SK-N-SH (cell line): ENCODE measurements around the gene HIBADH. TPM values are rescaled to one million over a fixed set of nuclear protein-coding genes. Genes with fewer than 3 reads are reported as not detected.

Experiments used
- CTCF ChIA-PET: fragments of 300-600, 350-600 bp; formaldehyde crosslinking; extraction: SDS; loops from one replicate; lab custom pipeline; 2021; lab: Yijun Ruan, JAX
- POLR2A ChIA-PET: fragments of 350-600 bp; sonication (Branson Sonifier 250); formaldehyde crosslinking; extraction: SDS; loops from one replicate; lab custom pipeline; 2020; ENCODE audit warnings: antibody characterized with exemption, inconsistent platforms; lab: Yijun Ruan, JAX
- DNase-seq: peaks from one replicate; pipeline ENCODE4 v3.0.0; 2012
- H2AFZ ChIP-seq: fragments of 200-600 bp; sonication (generic); 2 replicates; pipeline ENCODE4 v1.8.1; 2016; ENCODE audit warnings: antibody characterized with exemption, mild to moderate bottlenecking, low read depth
- H3F3A ChIP-seq: fragments of 200-600 bp; sonication (generic); replicated peaks from 2 replicates; pipeline ENCODE3; 2016; ENCODE audit warnings: antibody characterized with exemption, mild to moderate bottlenecking; ENCODE audit not compliant: insufficient read depth
- H3K27ac ChIP-seq, 2 experiments: fragments of 200-500 bp in 1 of 2; fragments of 200-600 bp in 1 of 2; sonication (Bioruptor generic) in 1 of 2; sonication (generic), shearing (Covaris generic) in 1 of 2; 2 replicates each; pipeline versions ENCODE4 v1.5.1 to v1.6.1; 2014 to 2016; ENCODE audit warnings: low read depth in 2 of 2, inconsistent platforms in 1 of 2, low read length in 1 of 2, mild to moderate bottlenecking in 1 of 2, mixed read lengths in 1 of 2
- H3K27me3 ChIP-seq: fragments of 200-600 bp; sonication (generic), shearing (Covaris generic); 2 replicates; pipeline ENCODE4 v1.6.1; 2016; ENCODE audit warnings: mixed run types; ENCODE audit not compliant: insufficient read depth
- H3K36me3 ChIP-seq, 2 experiments: fragments of 200-500 bp in 1 of 2; fragments of 200-600 bp in 1 of 2; sonication (Bioruptor generic) in 1 of 2; sonication (generic) in 1 of 2; replicated peaks in 1 of 2; 2 replicates each; pipeline versions ENCODE3 to v1.5.1; 2014 to 2016; ENCODE audit warnings: low read length in 1 of 2, mild to moderate bottlenecking in 1 of 2; ENCODE audit not compliant: insufficient read depth in 2 of 2, control insufficient read depth in 1 of 2
- H3K4me1 ChIP-seq, 2 experiments: fragments of 200-500 bp in 1 of 2; fragments of 200-600 bp in 1 of 2; sonication (Bioruptor generic) in 1 of 2; sonication (generic), shearing (Covaris generic) in 1 of 2; 2 replicates each; pipeline versions ENCODE4 v1.5.1 to v1.6.1; 2014 to 2016; ENCODE audit warnings: low read depth in 1 of 2, low read length in 1 of 2, mixed run types in 1 of 2; ENCODE audit not compliant: insufficient read depth in 2 of 2, control insufficient read depth in 1 of 2
- H3K4me2 ChIP-seq: fragments of 200-600 bp; sonication (generic), shearing (Covaris generic); 2 replicates; pipeline ENCODE4 v1.6.1; 2017; ENCODE audit warnings: mixed run types
- H3K4me3 ChIP-seq, 2 experiments: fragments of 200-500 bp in 1 of 2; fragments of 200-600 bp in 1 of 2; sonication (Bioruptor generic) in 1 of 2; sonication (generic), shearing (Covaris generic) in 1 of 2; 2 replicates each; pipeline versions ENCODE4 v1.5.1 to v1.8.1; 2014 to 2016; ENCODE audit warnings: low read depth in 2 of 2, inconsistent platforms in 1 of 2, low read length in 1 of 2, mild to moderate bottlenecking in 1 of 2, mixed read lengths in 1 of 2, moderate library complexity in 1 of 2
- H3K79me2 ChIP-seq: fragments of 200-600 bp; sonication (generic); 2 replicates; pipeline ENCODE4 v1.8.1; 2017; ENCODE audit warnings: mild to moderate bottlenecking; ENCODE audit not compliant: insufficient read depth
- H3K9ac ChIP-seq: fragments of 200-600 bp; sonication (generic); 2 replicates; pipeline ENCODE4 v1.6.1; 2017; ENCODE audit warnings: mixed run types
- H3K9me2 ChIP-seq: fragments of 200-600 bp; sonication (generic); 2 replicates; pipeline ENCODE4 v1.6.1; 2017; ENCODE audit warnings: mixed run types
- H3K9me3 ChIP-seq: fragments of 200-600 bp; sonication (generic); 2 replicates; pipeline ENCODE4 v1.6.1; 2017; ENCODE audit warnings: mixed run types, mild to moderate bottlenecking, moderate library complexity
- H4K20me1 ChIP-seq: fragments of 200-600 bp; sonication (generic); 2 replicates; pipeline ENCODE4 v1.6.1; 2017; ENCODE audit warnings: mild to moderate bottlenecking, mixed run types; ENCODE audit not compliant: insufficient read depth
- FOXJ3 ChIP-seq: sonication (generic); formaldehyde crosslinking; IDR thresholded peaks from 2 replicates; pipeline ENCODE4 v1.5.1; 2020; ENCODE audit warnings: mild to moderate bottlenecking, missing genetic modification reagents
- GABPA ChIP-seq: IDR thresholded peaks from 2 replicates; pipeline ENCODE4 v1.4.0; 2012; ENCODE audit warnings: low read depth, mild to moderate bottlenecking
- JUND ChIP-seq: IDR thresholded peaks from 2 replicates; pipeline ENCODE4 v1.4.0; 2012
- MAX ChIP-seq: IDR thresholded peaks from 2 replicates; pipeline ENCODE4 v1.4.0; 2012; ENCODE audit warnings: low read depth
- MXI1 ChIP-seq: IDR thresholded peaks from 2 replicates; pipeline ENCODE4 v1.6.1; 2012; ENCODE audit warnings: mild to moderate bottlenecking, low read depth, low read length, improper control_type of control experiment
- NRF1 ChIP-seq: IDR thresholded peaks from 2 replicates; pipeline ENCODE4 v1.6.1; 2012; ENCODE audit warnings: low read depth, mild to moderate bottlenecking, low read length
- PBX3 ChIP-seq: IDR thresholded peaks from 2 replicates; pipeline ENCODE4; 2012
- POLR2AphosphoS5 ChIP-seq: IDR thresholded peaks from 2 replicates; pipeline ENCODE4 v1.6.1; 2012; ENCODE audit warnings: low read depth, low read length
- REST ChIP-seq: IDR thresholded peaks from 2 replicates; pipeline ENCODE4 v1.6.1; 2012; ENCODE audit warnings: mild to moderate bottlenecking, low read depth, low read length, moderate library complexity
- RXRA ChIP-seq: IDR thresholded peaks from 2 replicates; pipeline ENCODE4 v1.4.0; 2012; ENCODE audit warnings: low read depth, mild to moderate bottlenecking, borderline replicate concordance
- SMC3 ChIP-seq: IDR thresholded peaks from 2 replicates; pipeline ENCODE4 v1.6.1; 2012; ENCODE audit warnings: low read depth, low read length, improper control_type of control experiment
- TAF1 ChIP-seq: IDR thresholded peaks from 2 replicates; pipeline ENCODE4 v1.6.1; 2012; ENCODE audit warnings: low read depth, mild to moderate bottlenecking, low read length, moderate library complexity, borderline replicate concordance
- WGBS: methylation state at CpG from one replicate; pipeline ENCODE4 v1.1.6; 2017; ENCODE audit warnings: low lambda C conversion rate; 5-methylcytosine and 5-hydroxymethylcytosine counted together
- polyA plus RNA-seq, 3 experiments: library from polyadenylated mRNA; depleted of rRNA; stranded (reverse); fragments of >200 nt; gene quantifications; 2 replicates each; pipeline ENCODE4 v1.2.3, GENCODE V29; 2012

The HIBADH gene
- polyA plus RNA-seq, 1 of the 3 experiments (the other 2 are of a cell fraction): 71.8 TPM

- Histone ChIP-seq H2AFZ (no peak overlapping the region), H3K36me3 (no peaks in the 10 kb centered on the region), H3K79me2 (no peaks in the 10 kb centered on the region), H3K9me2 (no peaks in the 10 kb centered on the region), H3K27ac (no peak overlapping the region), H4K20me1 (no peaks in the 10 kb centered on the region), H3F3A (peaks cover 30% of the 10 kb centered on the region), H3K9ac (no peak overlapping the region), H3K4me1 (peaks cover 0 to 18% of the 10 kb centered on the region in 2 experiments; a peak in 2 of 4 replicates), H3K9me3 (no peaks in the 10 kb centered on the region), H3K4me3 (no peak overlapping the region), H3K27me3 (no peaks in the 10 kb centered on the region), H3K4me2 (no peak overlapping the region)
- ChIA-PET CTCF (no interaction called here), POLR2A (no interaction called here)
- WGBS: 86% methylated on average over 1 of the region's 1 CpG
- no peak for DNase-seq
- TF ChIP-seq JUND (no peak), SMC3 (no peak), RXRA (no peak), MXI1 (no peak), NRF1 (no peak), GABPA (no peak), REST (no peak), POLR2AphosphoS5 (no peak), PBX3 (no peak), FOXJ3 (CRISPR knock-in tag) (no peak), TAF1 (no peak)
- TF ChIP-seq, all 33 proteins: peak for 0
Observed at GRCh38 chr7:27680610-27681009, 17.9 kb upstream of the HIBADH start.

DNA sequence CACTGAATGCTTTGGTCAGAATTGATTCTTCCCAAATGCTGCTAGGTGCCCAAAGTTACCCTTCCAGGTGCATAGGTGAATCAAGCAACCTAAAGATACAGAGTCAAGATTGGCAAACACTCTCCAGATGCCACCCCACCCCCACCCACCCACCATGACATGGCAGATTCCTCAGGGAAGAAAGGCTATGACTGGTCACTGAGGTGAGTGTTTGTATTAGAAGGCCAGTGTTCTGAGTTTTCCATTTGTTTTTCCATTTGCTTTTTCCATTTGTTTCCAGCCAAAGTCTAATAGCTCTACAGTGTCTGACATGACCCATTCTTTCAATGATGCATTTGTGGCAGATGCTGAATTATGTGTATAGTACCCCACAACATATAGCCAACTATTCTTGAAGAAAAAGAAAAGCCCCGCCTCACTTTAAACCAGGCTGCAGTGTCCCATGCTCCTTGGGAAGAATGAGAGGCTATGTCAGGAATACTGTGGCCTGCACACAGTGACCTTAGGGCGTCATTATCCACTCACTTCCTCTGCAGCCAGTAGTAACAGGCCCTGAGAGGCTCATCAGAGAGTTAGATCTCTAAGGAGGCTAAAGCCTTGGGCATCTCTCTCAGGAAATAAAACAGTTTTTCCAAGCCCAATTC lies 16.1 kb upstream of the HIBADH start:
- H3K4me2 ChIP-seq: peak overlapping the region; percentile 13; the same call in 1 of the 2 replicates
- no peaks in the 10 kb centered on the region for H3K9me3 ChIP-seq
- H3K9me2 ChIP-seq: no peaks in the 10 kb centered on the region
- H3K36me3 ChIP-seq: no peaks in the 10 kb centered on the region
- H3K4me1 ChIP-seq: peaks cover 0 to 18% of the 10 kb centered on the region in 2 experiments; a peak in 2 of 4 replicates
- H2AFZ ChIP-seq: peak overlapping the region; percentile 42
- CTCF ChIA-PET: interaction anchor here (0.6 kb wide), 1 partner anchor 415 kb away, joined by 3 read pairs; no protein-coding TSS in a partner anchor
- H3K27ac ChIP-seq: peak overlapping the region; percentile 67 to 93; a peak in 3 of 4 replicates
- H3F3A ChIP-seq: peaks cover 30% of the 10 kb centered on the region
- no peak for DNase-seq
- WGBS: 67% methylated on average over 2 of the region's 2 CpGs
- H3K9ac ChIP-seq: peak overlapping the region; percentile 29; the same call in 1 of the 2 replicates
- TF ChIP-seq TAF1 (peak; percentile 6; the same call in 1 of the 2 replicates), MAX (no peak)
- H3K27me3 ChIP-seq: no peaks in the 10 kb centered on the region
- H3K79me2 ChIP-seq: no peaks in the 10 kb centered on the region
- no peaks in the 10 kb centered on the region for H4K20me1 ChIP-seq
- POLR2A ChIA-PET: interaction anchor here (0.6 kb wide), 1 partner anchor 21 kb away, joined by 3 read pairs; no protein-coding TSS in a partner anchor
- no peak overlapping the region for H3K4me3 ChIP-seq
